Activated T-helper 9 cell treated with anti-CD3 and anti-CD28 coated beads, Interleukin-2, amount 50 U/mL, for 16 hours (primary cell): Measurements from ENCODE around the gene PKNOX2.

ENCODE experiments used
- DNase-seq: peaks from one replicate; pipeline ENCODE4 v3.0.0-alpha.2; 2020; ENCODE audit warnings: low read depth

Gene PKNOX2

DNA sequence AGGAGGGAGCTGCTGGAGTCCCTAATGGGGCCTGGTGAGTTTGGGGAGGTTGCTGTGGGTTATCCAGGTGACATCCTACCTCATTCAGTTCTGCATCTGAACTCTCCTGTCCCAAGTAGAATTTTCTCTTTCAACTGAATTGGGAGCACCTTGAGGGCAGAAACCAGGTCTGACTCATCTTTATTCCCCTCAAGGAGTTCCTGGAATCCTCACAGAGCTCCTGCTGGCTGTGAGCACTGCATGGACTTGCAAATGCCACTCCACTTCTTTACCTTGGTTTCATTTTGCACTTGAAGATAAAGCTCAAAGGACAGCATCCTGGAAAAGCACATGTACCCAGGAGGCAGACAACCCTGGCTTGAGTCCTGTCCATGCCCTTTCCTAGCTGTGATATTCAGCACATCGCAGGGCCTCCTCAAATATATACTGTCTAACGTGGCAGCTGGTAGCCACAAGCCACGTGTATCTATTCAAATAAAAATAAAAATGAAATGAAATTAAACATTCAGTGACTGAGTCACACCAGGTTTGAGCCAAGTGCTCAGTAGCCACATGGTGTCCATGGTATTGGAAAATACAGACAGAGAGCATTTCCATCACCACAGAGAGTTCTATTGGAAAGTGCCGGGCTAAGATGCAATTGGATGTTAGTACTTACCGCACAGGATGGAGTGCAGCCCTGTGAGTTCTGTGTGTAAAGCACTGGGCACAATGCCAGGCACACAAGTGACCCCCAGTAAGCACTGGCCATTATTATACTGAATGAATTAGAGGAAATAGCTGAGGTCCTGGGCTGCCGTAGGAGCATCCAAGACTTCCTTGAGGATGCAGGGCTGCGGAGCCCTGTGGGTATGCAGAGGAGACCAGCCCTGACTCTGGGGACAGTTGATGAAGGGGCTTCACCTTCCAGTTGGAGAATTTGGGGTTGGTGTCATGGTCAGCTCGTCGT lies 149.0 kb downstream of the PKNOX2 start:
- DNase-seq = no peak

DNA sequence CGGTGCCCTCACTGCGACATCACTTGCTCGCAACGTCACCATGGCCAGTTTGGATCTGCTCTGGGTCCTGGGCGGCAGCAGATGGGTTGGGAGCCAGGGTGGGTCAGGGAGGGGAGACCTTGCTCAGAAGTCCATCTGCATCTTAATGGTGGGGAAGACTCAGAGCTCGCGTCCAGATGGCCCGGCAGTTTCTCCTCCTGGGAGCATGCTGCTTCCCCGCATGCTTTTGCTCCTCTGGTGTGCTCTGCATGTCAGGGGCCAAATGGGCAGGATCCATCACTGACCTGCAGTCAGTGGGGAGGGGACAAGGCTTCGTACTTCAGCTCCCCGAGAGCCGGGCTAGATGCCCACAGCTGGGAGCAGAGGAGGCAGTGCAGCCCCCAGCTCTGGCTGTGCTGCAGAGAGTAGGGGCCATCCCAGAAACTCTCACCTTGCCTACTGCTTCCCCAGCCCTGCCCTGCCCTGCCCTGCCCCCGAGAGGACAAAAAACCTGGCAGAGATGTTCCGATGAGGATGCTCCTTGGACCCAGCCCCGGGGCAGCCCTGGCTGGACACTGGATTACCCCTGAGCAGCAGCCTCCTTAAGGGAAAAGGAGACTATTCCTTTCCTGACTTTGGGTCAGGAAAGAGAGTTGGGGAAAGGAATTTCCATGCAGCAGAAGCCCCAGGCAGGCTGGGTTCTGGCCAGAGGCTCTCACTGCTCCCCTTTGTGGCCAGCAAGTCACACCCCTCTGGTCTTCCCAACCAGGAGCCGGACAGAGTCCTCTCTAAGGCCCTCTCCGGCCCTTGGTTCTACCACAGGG lies 149.9 kb downstream of the PKNOX2 start:
- no peak for DNase-seq

DNA sequence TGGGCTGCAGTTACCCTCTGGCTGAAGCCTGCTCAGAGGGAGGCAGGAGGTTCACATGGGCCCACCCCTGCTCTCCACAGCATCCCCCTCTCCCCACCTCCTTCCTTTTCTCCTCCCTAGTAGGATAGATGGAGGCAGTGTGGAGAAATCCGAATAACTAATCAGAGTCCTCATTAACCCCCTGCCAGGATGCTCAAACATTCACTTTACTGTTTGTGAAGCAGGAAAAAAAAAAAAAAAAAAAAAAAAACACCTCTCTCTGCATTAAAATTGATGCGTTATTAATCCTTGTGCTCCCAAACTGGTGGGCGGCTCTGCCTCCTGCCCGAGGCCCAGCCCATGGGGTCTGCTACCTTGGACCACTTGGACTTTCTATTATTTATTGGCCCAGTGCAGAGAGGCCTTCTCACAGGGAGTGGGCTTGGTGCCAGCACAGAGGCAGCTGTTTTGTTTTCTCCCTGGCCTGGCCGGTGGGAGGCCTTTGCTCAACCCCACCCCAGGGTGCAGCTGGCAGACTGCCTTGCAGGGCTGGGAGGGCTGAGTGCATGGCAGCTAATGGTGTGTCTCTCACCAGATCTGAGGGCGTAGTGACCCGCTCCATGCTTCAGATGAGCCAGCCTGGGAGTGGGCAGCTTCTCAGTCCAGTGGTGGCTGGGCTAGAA lies 150.7 kb downstream of the PKNOX2 start:
- no peak for DNase-seq

DNA sequence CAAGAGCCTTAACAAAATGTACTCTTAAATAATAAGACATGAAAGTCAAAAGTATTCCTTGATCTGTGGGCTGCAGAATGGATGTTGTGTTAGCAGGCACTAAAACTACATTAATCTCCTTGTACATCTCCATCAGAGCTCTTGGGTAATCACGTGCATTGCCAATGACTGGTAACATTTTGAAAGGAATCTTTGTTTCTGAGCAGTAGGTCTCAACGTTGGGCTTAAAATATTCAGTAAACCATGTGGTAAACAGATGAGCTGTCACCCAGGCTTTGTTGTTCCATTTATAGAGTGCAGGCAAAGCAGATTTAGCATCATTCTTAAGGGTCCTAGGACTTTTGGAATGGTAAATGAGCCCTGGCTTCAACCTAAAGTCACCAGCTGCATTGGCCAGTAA lies 152.9 kb downstream of the PKNOX2 start:
- no peak for DNase-seq

DNA sequence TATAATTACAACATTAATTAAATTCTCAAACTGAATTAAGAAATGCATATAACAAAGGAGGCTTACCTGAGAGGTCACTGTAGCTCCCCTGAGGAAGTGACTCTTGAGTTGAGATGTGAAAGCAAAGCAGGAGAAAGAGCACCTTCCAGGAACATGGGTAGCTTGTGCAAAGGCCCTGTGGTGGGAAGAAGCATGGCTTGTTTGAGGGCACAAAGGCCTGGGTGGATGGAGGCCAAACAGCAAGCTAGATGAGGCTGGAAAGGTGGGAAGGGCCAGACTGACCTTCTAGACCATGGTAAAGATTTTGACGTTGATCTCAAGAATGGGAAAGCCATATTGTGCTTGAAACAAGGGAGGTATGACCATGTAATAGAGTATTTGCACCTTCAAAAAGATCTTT lies 155.1 kb downstream of the PKNOX2 start:
- no peak for DNase-seq

DNA sequence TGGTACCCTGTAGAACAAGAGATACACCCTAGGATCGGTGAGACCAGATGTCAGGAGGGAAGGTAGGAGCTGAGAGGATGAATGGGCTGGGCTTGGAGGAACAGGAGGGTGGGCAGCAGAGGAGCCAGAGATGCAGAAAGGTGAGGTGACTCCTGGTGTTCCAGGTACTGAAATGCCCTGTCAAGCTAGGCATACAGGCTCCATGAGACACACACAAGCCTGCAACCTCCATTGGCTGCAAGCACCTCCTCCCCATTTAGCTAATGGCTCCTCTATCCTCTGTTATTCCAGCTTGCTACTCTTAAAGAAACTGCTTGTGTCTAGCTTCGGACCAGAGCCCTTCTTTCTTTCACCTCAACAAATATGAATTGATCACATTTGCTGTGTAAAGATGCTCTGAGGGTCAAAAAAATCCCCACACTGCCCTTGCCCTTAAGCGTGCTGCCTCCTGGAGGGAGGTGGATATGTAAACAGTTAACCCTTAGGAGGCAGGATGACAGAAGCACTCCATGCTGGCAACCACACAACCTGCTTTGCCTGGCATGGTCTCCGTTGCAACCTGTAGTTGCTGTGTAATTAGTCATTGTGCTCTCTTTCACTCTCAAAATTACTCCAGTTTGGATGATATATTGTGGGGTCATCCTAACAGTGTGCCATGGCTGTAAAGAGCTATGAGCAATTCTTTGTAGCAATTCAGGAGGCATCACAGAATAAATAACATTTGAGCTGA lies 156.0 kb downstream of the PKNOX2 start:
- no peak for DNase-seq

DNA sequence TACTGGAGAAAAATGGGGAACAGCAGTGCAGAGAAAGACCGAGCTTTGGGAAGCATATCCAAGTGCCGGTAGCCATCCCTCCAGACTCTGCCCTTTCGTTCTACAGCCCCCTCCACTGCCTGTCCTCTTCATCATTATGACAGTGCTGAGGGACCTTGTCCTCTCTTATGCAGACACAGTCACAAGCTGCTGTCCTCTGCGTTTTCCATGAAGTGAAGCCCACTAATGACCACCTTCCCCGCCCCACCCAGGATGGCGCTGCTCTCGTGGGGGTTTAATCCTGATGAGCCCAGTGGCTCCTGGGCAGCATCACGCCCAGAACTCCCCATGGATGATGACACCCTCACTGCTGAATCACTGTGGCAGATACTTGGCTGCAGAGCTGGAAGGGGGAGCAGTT lies 157.7 kb downstream of the PKNOX2 start:
- no peak for DNase-seq

DNA sequence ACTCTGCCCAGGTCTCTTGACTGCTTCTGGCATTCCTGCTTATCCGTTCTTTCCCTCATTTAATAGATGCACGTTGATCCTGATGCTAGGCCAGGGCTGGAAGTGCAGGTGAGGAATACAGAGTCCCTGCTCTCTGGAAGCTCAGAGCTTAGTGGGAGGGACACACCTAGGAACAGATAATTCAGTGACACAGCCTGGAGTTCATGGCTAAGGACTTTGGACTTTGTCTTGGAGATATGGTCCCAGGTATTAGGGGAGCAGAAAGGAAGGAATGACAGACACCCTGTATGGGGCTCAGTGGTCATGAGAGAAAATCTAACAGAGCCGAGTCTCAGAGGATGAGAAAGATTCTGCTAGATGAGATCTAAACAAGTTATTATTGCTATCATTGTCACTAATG lies 160.6 kb downstream of the PKNOX2 start:
- no peak for DNase-seq

DNA sequence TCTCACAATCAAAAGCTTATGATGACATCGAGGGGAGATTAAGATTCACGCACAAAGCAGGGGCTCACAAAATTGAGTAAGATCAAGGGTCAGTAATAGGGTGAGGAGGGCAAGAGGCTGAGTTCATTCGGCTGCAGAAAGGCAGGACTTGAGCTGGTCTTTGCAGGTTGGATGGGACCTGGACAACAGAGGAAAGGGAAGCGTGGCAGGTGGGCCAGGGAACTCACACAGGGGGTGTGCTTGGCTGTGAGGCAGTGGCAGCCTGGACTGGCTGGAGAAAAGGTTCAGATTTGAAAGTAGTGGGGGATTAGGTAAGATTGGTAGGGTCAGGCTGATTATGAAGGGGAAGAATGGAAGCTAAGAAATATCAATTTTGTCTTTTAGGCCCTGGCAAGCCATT lies 161.6 kb downstream of the PKNOX2 start:
- no peak for DNase-seq

DNA sequence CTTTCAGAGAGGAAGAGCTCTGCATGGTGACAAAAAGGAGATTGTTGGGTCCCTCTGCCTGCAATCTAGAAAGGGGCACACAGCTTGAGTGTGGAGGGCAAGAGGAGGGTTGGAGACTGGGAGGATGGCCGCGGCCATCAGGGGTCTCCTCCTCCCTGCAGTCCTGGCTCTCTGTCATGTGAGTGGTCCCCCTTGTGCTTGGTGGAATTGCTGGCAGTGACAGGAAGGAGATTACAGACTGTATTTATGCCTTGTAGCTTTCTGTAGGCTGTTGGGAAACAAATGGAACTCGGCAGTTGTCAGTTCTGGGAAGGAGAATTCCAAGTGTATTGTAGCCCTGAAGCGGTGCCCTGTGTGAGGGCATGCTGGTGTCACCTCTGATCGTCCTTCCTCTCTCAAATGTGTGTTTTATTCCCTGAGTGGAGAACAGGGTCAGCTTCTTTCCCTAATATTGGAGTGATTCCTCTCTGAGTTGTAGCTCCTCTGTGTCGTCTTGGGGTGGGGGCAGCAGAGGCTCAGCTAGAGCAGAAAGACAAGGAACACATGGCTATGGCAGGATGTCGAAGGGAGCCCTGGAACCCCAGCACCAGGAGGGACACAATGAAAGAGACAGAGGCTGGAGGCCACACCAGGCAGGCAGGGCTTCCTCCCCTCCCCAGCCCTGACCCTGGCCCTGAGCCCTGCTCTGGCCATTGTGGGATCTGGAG lies 163.1 kb downstream of the PKNOX2 start:
- no peak for DNase-seq

DNA sequence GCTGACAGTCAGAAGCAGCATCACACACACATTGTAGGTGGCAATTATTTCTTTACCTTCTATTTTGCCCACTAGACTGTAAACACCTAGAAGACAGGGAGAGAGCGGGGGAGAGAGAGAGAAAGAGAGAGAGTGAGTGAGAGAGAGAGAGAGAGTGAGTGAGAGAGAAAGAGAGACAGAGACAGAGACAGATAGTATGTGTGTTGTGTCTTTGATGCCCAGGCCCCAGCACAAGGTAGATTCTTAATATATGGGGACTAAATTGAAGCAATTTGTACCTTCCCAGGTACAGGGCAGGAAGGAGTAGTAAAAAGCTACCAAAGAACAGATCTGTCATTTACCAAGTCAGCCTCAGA lies 163.7 kb downstream of the PKNOX2 start:
- DNase-seq = no peak

DNA sequence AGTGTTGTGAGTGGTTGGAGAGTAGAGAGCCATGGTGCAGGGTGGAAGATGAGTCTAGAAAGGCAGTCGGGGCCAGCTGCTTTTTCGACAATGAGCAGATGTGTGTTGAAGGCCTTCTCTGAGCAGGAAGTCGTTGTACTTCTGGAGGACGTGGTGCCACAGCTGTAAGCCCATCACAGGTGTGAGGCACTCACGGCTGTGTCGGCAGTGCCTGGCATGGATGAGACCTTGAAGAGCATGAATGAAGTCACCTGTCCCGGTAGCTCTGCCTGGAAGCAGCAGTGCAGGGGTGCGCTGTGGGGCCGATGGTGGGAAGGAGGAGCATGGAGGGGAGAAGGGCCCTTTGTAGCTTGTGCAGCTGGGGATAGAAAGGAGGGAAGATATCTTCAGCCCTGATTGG lies 165.2 kb downstream of the PKNOX2 start:
- no peak for DNase-seq

DNA sequence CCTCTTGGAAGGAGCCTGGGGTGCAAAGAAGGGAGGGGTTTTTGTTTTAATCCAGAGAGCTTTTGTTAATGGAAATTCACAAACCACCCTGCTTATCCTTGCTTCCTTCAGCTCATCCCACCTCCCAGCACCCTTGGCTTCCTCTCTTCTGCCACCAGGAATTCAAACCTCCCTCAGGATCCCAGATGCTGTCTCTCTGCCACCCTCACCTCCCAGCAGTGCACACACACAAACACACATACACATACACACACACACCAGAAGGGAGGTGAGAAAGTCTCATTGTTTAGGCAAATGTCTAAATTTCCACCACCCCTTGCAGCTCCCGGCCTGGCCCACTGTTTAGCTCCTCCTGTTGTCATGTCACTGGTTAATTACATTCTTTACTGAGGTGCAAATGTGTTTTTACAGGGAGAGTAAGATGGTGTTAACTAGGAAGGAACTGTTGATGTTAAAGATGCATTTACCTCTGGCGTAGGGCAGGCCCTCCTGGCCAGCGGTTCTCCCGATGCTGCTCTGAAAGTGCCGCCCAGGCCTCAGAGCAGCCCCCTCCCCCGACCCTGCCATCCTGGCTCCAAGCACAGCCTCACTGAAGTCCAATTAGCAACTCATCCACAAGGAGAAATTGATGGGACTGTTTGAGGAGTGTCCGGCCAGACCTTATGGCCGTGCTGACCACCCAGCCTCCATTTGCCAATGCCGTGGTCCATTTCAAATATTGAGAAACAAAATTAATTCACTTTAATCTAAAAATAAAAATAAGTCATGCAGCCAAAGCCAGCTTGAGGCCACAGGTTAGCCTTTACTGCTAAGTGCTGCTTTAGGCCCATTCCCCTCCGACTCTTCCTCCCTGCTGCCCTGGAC lies 166.1 kb downstream of the PKNOX2 start:
- no peak for DNase-seq

DNA sequence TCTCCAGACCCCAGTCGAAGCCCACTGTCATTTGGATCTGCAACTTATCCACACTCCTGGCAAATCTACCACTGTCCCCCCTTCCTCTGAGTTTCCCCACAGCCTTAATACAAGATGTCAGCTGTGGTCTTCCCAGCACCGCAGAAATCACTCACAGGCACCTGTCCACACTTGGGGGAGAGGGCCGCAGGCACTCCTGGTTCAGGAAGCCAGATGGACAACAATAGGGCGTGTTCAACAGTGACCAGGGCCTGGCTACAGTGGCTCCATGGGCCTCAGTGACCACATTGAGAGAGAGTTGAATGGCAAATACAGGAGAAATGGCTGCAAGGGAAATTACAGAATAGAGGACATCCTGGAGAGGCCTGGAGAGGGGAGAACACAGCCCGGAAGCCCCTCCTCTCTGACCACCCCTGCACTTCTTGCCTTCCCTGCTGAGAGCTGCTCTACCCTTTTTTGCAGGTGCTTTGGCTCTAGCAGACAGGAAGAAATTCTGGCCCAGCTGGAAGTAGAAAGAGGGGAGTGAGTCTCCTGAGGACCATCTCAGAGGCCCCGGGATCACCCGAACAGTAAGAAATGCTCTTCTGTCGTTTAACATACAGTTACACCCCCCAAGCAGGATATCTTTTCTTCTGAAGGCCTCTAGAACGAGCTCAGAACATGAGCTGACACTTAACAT lies 166.9 kb downstream of the PKNOX2 start:
- DNase-seq = no peak

DNA sequence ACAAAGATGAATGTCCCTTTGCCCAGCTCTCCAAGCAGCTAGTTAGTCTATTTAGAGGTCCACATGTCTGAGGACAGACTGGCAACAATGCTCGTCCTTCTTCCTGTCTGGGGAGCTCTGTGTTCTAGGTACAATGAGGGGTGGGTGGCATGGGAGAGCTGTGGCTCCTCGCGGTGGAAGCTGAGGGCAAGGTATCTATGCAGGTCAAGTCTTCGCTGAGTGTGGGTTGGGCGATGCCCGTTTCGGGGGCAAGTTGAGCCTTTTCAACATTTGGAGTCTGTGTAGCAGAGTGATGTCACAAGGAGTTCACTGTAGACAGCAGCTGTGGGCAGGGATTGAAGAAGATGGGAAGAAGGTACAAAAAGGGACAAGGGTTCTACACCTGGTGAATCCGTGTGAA lies 168.3 kb downstream of the PKNOX2 start:
- no peak for DNase-seq

DNA sequence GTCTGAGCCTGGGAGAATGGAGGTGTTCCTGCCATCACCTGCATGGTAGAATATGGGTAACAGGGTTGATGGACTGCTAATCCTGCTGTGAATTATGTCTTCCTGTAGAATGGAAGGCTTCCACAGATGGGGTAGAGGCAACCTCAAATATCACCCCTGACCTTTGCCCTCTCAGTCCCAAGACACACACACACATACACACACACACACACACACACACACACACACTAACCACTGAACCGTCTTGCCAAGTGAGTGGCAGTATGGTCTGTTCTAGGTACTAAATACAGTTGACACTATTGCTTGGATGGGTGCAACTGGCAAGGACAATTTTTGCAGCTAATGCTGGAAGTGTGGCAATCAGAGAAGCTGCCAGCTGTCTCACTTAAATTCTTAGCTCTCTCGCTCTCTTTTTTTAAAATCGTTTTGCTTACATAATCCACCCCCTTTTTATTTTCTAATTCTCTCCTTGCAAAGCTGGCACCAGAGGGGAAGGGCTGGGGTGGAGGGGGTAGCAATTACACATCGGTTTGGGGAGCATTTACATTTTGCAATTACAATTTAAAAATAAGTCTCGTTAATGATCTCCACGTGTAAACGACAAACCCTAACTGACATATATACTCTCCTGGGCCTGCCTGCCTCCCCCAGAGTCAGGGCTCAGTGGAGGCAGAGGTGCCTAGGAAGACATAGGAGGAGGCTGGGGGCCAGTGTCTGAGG lies 169.0 kb downstream of the PKNOX2 start:
- DNase-seq = no peak

DNA sequence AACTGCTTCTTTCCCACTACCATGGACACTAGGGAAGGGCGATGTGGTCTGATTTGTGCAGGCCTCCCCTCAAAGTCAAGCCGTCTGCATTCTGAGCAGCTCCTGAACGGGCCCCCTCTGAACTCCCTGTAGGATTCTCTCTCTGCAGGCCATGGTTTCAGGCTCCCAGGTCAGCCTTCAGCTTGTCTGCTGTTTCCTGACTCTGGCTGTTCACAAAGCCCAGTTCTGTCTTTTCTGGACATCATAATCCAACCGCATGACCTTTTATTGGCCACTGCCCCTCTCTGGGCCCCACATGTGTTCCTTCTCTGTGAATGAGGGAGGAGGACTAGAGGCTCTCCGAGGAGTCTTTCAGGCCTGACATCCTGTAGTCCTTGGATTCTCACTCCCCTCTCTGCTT lies 170.6 kb downstream of the PKNOX2 start:
- no peak for DNase-seq

DNA sequence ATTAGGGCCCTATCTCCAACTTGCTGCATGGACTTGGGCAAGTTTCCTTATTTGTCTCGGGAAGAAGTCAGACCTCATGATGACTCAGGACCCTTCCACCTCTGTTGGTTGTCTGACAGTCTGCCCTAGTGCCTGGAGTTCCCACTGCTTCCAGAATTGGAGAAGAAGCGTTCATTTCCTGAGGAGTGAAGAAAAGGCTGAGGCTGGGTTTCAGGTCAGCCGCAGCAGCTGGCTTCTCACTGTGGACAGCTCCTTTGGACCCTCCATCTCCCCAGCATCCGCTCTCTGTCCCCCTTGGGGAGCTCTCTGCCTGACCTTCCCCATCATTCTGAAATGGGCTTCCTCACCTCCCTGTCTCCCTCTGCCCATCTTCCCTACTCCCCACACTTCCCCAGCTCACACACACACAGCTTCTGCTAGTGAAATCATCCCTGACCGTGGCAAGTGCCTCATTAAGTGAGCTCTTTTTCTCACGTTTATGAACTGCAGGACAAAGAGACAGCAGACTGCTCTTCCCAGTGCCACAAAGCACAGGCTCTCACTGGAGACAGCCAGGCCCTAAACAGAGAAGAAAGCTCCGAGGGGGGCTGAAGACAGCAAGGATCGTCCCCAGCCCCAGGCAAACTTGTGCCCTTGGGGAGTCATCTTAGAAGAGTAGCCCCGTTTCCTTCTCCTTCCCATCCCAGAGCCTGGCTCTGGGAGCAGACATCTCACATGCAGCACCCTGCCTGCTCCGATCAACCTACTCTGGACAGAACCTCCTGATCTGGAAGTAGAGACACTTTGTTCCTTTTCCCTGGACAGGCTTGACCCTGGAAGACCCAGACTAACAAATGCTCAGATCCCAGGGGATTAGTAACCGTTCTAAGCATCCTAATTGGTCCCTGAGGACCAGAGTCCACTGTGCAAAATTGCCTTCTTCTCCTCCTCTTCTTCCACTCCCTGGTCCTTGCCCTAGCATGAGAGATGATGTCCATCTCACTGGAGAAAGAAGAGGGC lies 173.6 kb downstream of the PKNOX2 start:
- DNase-seq = no peak
